Effector memory CD8-positive, alpha-beta T cell (primary cell): ENCODE measurements around the gene PSD2.
A peak's percentile ranks its signal among the peaks of the same experiment; 100 is the strongest.

Source experiments
- ATAC-seq: fragments of 150-1000 bp; cut with Tn5 transposase; replicated peaks from 2 replicates; pipeline ENCODE4 v1.10.0; 2021; ENCODE audit warnings: mild to moderate bottlenecking, moderate library complexity
- DNase-seq, 3 experiments: peaks; one replicate each; pipeline ENCODE4 v3.0.0; 2021
- H3K27ac Mint-ChIP-seq, 2 donors: one replicate each; pipeline ENCODE4 v1.8.0; 2022; ENCODE audit warnings: mild to moderate bottlenecking in 2 of 2, mixed read lengths in 2 of 2, moderate library complexity in 2 of 2
- H3K27me3 Mint-ChIP-seq, 2 donors: one replicate each; pipeline ENCODE4 v1.8.0; 2022; ENCODE audit warnings: mixed read lengths in 2 of 2
- H3K36me3 Mint-ChIP-seq: one replicate; pipeline ENCODE4 v1.8.0; 2022; ENCODE audit warnings: mild to moderate bottlenecking, moderate library complexity, mixed read lengths; ENCODE audit not compliant: insufficient read depth
- H3K4me1 Mint-ChIP-seq, 2 donors: one replicate each; pipeline ENCODE4 v1.8.0; 2022; ENCODE audit warnings: low read depth in 2 of 2, mixed read lengths in 2 of 2
- H3K4me3 Mint-ChIP-seq, 2 donors: one replicate each; pipeline ENCODE4 v1.8.0; 2022; ENCODE audit warnings: mild to moderate bottlenecking in 2 of 2, mixed read lengths in 2 of 2, moderate library complexity in 2 of 2
- H3K9me3 Mint-ChIP-seq, 2 donors: one replicate each; pipeline ENCODE4 v1.8.0; 2022; ENCODE audit warnings: mixed read lengths in 2 of 2

PSD2 gene

DNA sequence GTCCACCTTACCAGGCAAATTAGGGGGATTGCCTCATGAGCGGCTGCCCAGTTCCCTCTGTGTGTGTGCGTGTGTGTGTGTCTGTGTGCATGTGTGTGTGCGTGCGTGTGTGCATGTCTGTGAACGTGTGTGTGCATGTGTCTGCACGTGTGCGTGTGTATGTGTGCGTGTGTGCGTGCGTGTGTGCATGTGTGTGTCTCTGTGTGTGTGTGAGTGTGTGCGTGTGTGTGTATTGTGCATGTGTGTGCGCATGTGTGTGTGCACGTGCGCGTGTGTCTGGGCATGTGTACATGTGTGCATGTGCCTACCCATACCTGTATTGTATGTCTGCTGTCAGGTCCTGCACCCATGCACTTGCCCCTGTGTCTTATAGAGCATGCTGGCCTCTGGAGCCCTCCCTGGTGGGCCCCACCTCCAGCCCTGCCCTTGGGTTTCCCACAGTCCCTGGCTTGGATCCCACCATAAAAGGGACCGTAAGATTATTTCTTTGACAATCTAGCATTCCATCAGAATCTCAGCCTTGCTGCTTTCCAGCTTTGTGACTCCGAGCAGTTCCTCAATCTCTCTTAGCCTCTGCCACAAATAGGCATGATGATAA lies 9.3 kb downstream of the PSD2 start:
- no peak overlapping the region for H3K27ac Mint-ChIP-seq
- no peak for ATAC-seq
- H3K4me3 Mint-ChIP-seq, result no peak overlapping the region
- H3K27me3 Mint-ChIP-seq, result peaks cover 61 to 91% of the 10 kb centered on the region in 2 donors
- H3K36me3 Mint-ChIP-seq, result no peaks in the 10 kb centered on the region
- no peaks in the 10 kb centered on the region for H3K4me1 Mint-ChIP-seq
- no peak for DNase-seq
- H3K9me3 Mint-ChIP-seq, result no peaks in the 10 kb centered on the region

GRCh38 chr5:139805545-139805944 lies 9.9 kb downstream of the PSD2 start:
- ATAC-seq (no peak), DNase-seq (no peak)
- Mint-ChIP-seq H3K4me1 (no peaks in the 10 kb centered on the region), H3K27ac (no peak overlapping the region), H3K9me3 (no peaks in the 10 kb centered on the region), H3K36me3 (no peaks in the 10 kb centered on the region), H3K4me3 (no peak overlapping the region), H3K27me3 (peaks cover 59 to 91% of the 10 kb centered on the region in 2 donors)

- no peak for ATAC-seq
- no peaks in the 10 kb centered on the region for H3K4me1 Mint-ChIP-seq
Measured at GRCh38 chr5:139806111-139806510, 10.5 kb downstream of the PSD2 start.

DNA sequence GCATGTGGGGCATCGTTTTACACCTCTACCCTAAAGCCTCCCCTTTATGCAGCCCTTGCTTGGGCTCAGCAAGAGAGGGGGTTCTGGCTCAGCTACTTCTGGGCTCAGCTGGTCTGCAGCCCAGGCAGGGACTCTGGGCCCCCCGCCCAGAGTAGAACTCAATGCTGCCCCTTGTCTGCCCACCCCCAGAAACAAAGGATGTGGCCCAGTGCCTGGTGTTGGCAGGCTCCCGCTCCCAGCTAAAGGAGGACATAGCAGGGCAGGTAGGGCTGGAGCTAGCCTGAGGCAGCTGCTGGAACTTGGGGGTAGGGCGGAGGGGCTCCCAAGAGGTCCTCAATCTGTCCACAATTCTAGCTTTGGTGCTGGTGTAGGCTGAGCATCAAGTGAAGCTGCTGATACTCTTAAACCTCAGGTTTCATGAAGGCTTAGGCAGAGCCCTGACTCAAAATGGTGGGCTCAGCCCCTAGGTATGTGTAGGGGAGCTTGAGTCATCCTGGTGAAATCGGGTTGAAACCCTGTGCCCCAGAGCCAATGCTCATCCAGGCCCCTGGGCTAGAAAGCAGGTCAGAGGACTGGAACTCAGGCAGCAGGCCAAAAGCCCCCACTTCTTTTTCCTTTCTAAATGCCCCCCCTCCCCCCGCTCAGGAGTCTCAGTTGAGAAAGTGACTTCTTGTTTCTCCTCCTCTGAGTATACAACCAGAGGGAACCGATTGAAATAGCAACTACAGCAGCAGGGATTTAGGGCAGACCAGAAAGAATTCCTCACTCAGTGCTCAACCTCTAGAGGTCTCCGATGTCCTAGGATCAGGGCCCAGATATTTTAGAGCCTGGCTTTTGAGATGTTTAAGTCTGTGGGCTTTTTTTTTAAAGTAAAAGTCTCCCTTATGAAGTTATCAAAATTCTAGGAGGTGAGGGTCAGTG lies 11.4 kb downstream of the PSD2 start:
- H3K9me3 Mint-ChIP-seq, result no peaks in the 10 kb centered on the region
- DNase-seq (no peak), ATAC-seq (no peak)
- peaks cover 55 to 84% of the 10 kb centered on the region in 2 donors for H3K27me3 Mint-ChIP-seq
- H3K36me3 Mint-ChIP-seq, result no peaks in the 10 kb centered on the region
- H3K4me1 Mint-ChIP-seq, result no peaks in the 10 kb centered on the region
- no peak overlapping the region for H3K4me3 Mint-ChIP-seq
- H3K27ac Mint-ChIP-seq, result no peak overlapping the region

More at GRCh38 chr5:139806111-139806510, 10.5 kb downstream of the PSD2 start:
- Mint-ChIP-seq H3K27me3 (peaks cover 56 to 91% of the 10 kb centered on the region in 2 donors), H3K9me3 (no peaks in the 10 kb centered on the region), H3K4me3 (no peak overlapping the region), H3K27ac (no peak overlapping the region), H3K36me3 (no peaks in the 10 kb centered on the region)
- no peak for DNase-seq

GRCh38 chr5:139807647-139808030 lies 12.0 kb downstream of the PSD2 start:
- peaks cover 58 to 80% of the 10 kb centered on the region in 2 donors for H3K27me3 Mint-ChIP-seq
- H3K9me3 Mint-ChIP-seq, result no peaks in the 10 kb centered on the region
- ATAC-seq, result no peak
- H3K27ac Mint-ChIP-seq, result no peak overlapping the region
- H3K36me3 Mint-ChIP-seq, result no peaks in the 10 kb centered on the region
- no peaks in the 10 kb centered on the region for H3K4me1 Mint-ChIP-seq
- no peak overlapping the region for H3K4me3 Mint-ChIP-seq
- no peak for DNase-seq

GRCh38 chr5:139808481-139809330 lies 13.1 kb downstream of the PSD2 start:
- ATAC-seq (peak; percentile 60), DNase-seq (peak in 1 of 3 experiments; percentile 23)
- peaks cover 56 to 78% of the 10 kb centered on the region in 2 donors for H3K27me3 Mint-ChIP-seq

GRCh38 chr5:139809331-139809810 lies 13.8 kb downstream of the PSD2 start:
- DNase-seq, result no peak
- Mint-ChIP-seq H3K27me3 (peaks cover 50 to 71% of the 10 kb centered on the region in 2 donors), H3K4me1 (no peaks in the 10 kb centered on the region), H3K9me3 (no peaks in the 10 kb centered on the region), H3K4me3 (no peak overlapping the region), H3K36me3 (peaks cover 3% of the 10 kb centered on the region), H3K27ac (no peak overlapping the region)
- ATAC-seq, result no peak

More at GRCh38 chr5:139808481-139809330, 13.1 kb downstream of the PSD2 start:
- Mint-ChIP-seq H3K36me3 (no peaks in the 10 kb centered on the region), H3K27ac (no peak overlapping the region), H3K9me3 (no peaks in the 10 kb centered on the region), H3K4me1 (no peaks in the 10 kb centered on the region), H3K4me3 (no peak overlapping the region)

DNA sequence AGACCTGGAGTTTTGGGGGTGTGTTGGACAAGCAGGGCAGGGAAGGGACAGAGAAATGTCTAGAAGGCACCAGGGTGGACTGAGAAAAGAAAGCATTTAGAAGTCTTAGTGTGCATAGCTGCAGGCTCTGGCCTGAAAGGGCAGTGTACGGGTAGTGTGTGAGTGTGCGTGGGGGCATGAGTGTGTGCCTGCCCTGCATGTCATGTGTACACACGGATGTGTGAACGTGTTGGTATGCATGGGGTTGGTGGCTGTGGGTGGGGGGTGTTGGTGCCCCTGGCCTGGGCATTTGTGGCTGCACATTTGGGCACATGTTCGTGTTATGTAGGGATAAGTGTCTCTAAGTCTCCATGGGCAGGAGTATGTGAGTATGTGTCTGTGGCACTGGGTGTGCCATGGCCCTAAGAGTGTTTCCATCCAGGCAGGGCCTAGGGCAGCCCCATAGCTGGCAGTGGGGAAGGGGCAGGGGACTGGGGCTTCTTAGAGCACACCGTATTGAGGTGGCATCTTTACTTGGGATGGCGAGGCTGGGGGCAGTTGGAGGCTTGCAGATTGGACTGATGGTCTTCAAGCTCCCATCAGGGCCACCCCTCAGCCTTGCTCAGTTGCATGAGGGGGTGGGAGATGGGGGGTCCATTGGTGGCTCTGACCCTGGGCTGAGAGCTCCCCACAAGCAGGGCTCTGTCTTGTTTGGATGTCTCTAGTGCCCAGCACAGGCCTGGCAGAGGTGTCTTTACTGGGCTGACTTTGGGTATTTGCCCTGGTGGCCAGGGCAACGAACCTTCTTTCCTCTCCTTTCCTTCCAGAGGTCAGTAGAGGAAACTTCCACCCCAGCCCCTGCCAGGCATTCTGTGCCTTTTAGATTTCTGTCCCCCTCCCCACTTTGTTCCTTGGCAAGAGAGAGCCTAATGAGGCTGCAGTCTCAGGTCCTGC lies 15.0 kb downstream of the PSD2 start:
- Mint-ChIP-seq H3K9me3 (no peaks in the 10 kb centered on the region), H3K27me3 (peaks cover 41 to 66% of the 10 kb centered on the region in 2 donors), H3K36me3 (peaks cover 3% of the 10 kb centered on the region), H3K4me3 (no peak overlapping the region), H3K4me1 (no peaks in the 10 kb centered on the region), H3K27ac (no peak overlapping the region)
- DNase-seq, result no peak
- no peak for ATAC-seq

- Mint-ChIP-seq H3K4me3 (no peak overlapping the region), H3K27me3 (peaks cover 38 to 59% of the 10 kb centered on the region in 2 donors), H3K27ac (no peak overlapping the region), H3K9me3 (no peaks in the 10 kb centered on the region), H3K4me1 (no peaks in the 10 kb centered on the region), H3K36me3 (peaks cover 3% of the 10 kb centered on the region)
- DNase-seq (no peak), ATAC-seq (no peak)
Measured at GRCh38 chr5:139811274-139811607, 15.6 kb downstream of the PSD2 start.

DNA sequence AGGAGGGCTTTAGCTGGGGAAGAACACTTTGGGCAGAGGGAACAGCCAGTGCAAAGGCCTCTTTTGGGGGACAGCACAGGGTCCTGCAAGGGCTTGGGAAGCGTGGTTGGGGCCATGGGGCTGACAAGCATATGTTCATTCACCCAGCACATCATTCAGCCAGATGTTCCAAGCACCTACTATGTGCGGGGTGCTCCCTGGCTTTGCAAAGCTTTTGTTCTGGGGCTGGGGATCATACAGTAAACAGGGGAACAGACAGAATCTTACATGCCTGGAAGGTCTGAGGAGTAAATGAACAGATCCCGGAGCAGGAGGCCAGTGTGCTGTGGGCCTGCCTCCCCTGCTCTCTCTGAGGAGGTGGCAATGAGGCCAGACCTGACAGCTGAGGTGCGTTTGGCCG lies 16.7 kb downstream of the PSD2 start:
- DNase-seq (no peak), ATAC-seq (no peak)
- peaks cover 38 to 54% of the 10 kb centered on the region in 2 donors for H3K27me3 Mint-ChIP-seq
- H3K27ac Mint-ChIP-seq, result no peak overlapping the region
- no peaks in the 10 kb centered on the region for H3K9me3 Mint-ChIP-seq
- H3K4me3 Mint-ChIP-seq, result no peak overlapping the region
- H3K36me3 Mint-ChIP-seq, result peaks cover 3% of the 10 kb centered on the region
- H3K4me1 Mint-ChIP-seq, result no peaks in the 10 kb centered on the region

GRCh38 chr5:139812836-139813805 lies 17.5 kb downstream of the PSD2 start:
- Mint-ChIP-seq H3K27me3 (peaks cover 33 to 48% of the 10 kb centered on the region in 2 donors), H3K4me3 (no peak overlapping the region), H3K4me1 (no peaks in the 10 kb centered on the region), H3K27ac (no peak overlapping the region), H3K36me3 (peaks cover 3% of the 10 kb centered on the region), H3K9me3 (no peaks in the 10 kb centered on the region)
- DNase-seq (no peak), ATAC-seq (no peak)

DNA sequence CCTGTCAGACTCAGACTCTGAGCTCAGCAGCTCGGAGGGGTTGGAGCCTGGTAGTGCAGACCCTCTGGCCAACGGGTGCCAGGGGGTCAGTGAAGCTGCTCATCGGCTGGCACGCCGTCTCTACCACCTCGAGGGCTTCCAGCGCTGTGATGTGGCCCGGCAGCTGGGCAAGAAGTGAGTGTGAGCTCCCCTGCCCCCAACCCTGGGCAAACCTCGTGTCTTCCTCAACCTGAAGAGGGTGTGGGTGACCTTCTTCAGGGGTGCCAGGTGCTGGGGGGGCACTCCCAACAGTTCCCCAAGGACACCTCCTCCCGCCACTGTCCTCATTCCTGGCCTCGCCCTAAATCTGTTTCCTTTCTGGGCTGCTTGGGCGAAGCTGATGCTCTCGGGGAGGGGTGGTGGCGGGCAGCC lies 18.6 kb downstream of the PSD2 start:
- H3K27ac Mint-ChIP-seq, result no peak overlapping the region

More for the DNA sequence above, 18.6 kb downstream of the PSD2 start:
- H3K27me3 Mint-ChIP-seq, result peaks cover 26 to 37% of the 10 kb centered on the region in 2 donors
- ATAC-seq (no peak), DNase-seq (no peak)
- H3K9me3 Mint-ChIP-seq, result peaks cover 3 to 8% of the 10 kb centered on the region in 2 donors
- H3K4me1 Mint-ChIP-seq, result no peaks in the 10 kb centered on the region
- no peak overlapping the region for H3K4me3 Mint-ChIP-seq
- H3K36me3 Mint-ChIP-seq, result peaks cover 3% of the 10 kb centered on the region
